Kidney capillary endothelial cell (primary cell): ENCODE results near the gene BAZ1B.
"Not testable (repeated sequence)": the region's sequence is repeated elsewhere in the genome, so short reads cannot be mapped to it uniquely, and the experiment has no call there.

Experiments used
- DNase-seq: peaks from one replicate; pipeline ENCODE4 v3.0.0-alpha.2; 2018; ENCODE audit warnings: low spot score

Gene BAZ1B, protein sequence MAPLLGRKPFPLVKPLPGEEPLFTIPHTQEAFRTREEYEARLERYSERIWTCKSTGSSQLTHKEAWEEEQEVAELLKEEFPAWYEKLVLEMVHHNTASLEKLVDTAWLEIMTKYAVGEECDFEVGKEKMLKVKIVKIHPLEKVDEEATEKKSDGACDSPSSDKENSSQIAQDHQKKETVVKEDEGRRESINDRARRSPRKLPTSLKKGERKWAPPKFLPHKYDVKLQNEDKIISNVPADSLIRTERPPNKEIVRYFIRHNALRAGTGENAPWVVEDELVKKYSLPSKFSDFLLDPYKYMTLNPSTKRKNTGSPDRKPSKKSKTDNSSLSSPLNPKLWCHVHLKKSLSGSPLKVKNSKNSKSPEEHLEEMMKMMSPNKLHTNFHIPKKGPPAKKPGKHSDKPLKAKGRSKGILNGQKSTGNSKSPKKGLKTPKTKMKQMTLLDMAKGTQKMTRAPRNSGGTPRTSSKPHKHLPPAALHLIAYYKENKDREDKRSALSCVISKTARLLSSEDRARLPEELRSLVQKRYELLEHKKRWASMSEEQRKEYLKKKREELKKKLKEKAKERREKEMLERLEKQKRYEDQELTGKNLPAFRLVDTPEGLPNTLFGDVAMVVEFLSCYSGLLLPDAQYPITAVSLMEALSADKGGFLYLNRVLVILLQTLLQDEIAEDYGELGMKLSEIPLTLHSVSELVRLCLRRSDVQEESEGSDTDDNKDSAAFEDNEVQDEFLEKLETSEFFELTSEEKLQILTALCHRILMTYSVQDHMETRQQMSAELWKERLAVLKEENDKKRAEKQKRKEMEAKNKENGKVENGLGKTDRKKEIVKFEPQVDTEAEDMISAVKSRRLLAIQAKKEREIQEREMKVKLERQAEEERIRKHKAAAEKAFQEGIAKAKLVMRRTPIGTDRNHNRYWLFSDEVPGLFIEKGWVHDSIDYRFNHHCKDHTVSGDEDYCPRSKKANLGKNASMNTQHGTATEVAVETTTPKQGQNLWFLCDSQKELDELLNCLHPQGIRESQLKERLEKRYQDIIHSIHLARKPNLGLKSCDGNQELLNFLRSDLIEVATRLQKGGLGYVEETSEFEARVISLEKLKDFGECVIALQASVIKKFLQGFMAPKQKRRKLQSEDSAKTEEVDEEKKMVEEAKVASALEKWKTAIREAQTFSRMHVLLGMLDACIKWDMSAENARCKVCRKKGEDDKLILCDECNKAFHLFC (N-terminal part only)

DNA sequence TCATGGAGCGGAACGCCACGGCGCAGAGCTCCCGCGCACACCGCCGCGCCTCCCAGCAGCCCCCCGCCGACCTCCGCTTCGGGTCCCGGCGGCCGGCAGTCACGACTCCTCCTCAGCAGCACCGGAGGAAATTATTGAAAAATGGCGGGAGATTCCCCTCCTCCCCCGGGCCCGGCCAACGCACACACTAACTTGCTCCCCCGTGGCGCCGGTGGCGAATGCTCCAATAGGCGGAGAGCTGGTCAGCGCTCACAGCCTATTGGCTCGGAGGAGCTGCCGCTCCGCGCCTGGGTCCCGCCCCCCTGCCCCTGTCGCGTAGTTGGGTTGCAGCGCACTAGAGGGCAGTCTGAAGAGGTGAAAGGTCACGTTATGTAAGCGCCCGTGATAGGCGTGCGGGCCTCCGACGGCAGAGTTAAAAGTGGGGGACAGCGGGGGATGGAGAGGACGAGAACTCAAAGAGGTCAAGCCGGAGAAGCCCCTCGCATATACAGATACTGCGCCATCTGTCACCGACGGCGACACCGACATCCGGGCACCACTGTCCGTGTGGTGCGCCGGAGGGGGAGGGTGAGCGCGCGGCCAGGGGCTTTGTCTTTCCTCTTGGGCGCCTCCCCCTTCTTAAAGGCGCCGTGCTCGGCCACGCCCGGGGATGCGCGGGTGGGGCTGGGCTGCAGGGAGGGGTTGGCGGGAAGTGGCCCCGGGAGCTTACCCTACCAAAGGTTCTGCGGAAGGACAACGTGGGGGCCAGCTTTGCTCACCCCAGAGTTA, at the start of gene BAZ1B:
Gene BAZ1B, minus strand, starts transcription at position 189 of the 768 bp plus-strand sequence. CDS start 360 bp downstream, outside the sequence.
- DNase-seq, result peak; percentile 95

DNA sequence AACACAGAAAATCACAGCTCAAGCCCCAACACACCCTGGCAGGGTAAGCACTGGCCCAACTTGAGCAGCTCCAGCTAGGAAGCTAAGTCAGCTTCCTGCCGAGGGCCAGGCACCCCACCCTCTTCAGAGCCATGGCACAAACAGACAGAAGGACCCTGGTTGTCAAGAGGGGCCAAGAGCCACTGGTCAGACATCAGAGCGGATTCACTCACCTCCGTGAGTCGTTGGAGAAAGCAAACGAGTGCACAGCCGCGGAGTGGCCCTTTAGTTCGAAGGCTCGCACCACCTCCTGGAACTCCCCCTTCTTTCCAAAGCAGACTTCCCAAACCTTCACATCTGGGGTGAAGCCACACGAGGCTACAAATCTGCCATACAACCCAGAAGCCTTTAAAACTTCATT, 48.9 kb upstream of the BAZ1B start:
- DNase-seq, result no peak

DNA sequence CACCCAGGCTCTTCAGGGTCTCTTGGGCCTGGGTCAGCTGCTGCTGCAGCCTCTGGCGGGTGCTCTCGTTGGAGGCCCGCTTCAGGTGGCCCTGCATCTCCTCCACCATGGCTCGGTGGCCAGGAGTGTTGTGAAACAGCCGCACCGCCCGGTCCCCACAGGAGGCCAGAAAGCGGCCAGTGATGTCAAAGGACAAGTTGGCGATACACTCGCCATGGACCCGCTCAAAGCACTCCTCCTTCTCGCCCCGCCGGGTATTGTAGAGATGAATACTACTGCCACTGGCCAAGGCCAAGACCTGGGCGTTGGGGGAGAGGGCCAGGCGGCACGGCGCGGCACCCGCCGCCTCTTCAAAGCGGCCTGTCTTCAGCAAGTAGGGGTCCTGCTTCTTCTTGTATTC, 48.4 kb upstream of the BAZ1B start:
- no peak for DNase-seq

DNA sequence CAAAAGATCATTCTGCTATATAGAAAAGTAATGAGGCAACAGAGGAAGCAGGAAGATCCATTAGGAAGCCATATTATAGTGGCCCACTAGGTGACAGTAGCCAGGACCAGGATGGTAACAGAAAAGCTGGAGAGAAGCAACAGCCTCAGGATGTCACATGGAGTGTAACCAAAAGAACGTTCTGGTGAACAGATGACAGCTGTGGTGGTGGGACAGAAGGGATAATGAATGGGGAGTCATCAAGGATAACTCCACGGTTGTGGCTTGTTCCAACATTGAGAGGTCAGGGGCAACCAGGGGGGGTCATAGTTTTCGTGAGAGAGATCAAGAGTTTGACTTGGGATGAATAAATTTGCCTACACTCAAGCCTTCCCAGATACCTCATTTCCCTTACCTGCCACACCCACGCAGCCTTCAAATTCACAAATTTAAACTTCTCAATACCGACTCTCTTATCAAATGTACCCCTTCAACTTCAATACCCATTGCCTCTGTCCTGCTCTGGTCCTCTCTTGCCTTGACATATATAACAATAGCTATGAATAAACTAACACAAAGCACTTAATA, 47.0 kb upstream of the BAZ1B start:
- no peak for DNase-seq

DNA sequence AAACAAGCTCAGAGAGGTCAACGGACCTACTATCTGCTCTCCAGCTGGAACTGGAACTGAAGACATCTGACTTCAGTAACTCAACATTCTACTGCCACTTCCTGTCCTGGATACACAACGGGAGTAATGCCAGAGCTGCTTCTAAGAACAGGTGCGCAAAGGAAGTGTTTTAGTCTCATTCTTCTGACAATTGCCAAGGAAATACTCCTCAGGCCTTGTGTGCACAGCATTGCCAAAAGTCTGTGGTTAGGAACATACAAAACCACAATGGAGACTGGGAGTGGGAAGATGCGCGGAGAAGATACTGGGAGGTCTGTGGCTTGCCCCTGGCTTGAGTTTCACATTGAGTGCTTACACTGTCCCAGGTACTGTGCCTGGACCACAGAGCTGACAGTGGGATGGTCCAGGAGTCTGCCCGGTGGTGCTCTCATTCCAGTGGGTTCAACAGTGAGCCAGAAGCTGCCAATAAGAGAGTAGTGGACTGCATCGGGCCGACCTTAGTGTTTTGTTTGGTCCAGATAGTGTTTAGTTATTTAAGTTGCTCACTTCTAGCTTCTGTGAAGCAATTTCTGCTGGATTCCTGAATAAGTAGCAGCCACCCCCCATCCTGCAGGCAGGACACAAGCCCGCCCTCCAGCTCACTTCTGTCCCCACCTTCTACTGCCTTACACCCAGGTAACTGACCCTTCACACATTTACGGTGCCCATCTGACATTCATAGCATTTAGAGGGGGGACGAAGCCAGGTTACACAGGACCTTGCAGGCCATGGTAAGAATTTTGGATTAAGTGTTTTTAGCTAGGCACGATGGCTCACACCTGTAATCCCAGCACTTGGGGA, 46.0 kb upstream of the BAZ1B start:
- no peak for DNase-seq

DNA sequence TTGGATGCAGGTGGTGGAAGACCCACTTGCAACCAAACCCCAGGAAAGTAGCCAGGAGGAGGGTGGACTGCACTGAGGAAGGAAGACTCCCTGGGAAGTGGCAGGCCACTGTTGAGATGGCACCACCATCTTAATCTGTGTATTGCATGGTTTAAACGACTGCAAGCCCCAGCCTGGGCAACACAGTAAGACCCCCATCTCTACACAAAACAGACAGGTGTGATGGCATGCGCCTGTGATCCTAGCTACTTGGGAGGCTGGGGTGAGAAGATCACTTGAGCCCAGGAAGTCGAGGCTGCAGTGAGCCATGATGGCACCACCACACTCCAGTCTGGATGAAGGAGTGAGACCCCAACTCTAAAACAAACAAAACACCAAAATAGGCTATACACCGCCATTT, 45.0 kb upstream of the BAZ1B start:
- no peak for DNase-seq

DNA sequence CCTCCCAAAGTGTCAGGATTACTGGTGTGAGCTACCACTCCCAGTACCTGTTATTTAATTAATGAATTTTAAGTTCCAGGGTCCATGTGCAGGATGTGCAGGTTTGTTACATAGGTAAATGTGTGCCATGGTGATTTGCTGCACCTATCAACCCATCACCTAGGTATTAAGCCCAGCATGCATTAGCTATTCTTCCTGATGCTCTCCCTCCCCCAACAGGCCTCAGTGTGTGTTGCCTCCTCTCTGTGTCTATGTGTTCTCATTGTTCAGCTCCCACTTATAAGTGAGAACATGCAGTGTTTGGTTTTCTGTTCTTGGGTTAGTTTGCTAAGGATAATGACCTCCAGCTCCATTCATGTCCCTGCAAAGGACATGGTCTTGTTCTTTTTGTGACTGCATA, 44.3 kb upstream of the BAZ1B start:
- DNase-seq, result not testable (repeated sequence)

DNA sequence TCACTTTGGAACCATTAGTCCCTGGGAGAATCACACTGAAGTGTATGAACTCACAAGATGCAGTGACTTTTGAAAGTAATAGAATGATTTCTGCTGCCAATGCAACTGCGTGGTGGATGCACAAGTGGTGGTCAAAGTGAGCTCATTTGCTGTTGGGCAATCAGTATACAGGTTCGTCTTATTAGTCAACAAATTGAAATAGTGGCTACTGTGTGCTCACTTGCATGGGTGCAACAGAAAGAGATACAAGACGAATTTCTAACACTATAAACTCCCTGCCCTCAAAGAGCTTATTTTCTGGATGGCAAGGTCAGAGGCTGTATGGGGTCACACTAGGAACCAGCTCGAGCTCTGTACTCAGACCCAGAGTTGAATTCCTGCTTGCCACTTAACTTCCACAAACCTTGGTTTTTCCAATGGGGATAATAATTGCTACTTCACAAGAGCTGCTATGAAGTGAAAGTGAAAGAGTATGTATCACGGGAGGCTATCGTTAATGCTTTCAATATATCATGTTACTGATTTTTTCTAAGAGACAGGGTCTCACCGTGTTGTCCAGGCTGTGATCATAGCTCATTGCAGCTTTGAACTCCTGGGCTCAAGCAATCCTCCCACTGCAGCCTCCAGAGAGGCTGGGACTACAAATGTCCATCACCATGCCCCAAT, 43.7 kb upstream of the BAZ1B start:
- DNase-seq, result no peak

DNA sequence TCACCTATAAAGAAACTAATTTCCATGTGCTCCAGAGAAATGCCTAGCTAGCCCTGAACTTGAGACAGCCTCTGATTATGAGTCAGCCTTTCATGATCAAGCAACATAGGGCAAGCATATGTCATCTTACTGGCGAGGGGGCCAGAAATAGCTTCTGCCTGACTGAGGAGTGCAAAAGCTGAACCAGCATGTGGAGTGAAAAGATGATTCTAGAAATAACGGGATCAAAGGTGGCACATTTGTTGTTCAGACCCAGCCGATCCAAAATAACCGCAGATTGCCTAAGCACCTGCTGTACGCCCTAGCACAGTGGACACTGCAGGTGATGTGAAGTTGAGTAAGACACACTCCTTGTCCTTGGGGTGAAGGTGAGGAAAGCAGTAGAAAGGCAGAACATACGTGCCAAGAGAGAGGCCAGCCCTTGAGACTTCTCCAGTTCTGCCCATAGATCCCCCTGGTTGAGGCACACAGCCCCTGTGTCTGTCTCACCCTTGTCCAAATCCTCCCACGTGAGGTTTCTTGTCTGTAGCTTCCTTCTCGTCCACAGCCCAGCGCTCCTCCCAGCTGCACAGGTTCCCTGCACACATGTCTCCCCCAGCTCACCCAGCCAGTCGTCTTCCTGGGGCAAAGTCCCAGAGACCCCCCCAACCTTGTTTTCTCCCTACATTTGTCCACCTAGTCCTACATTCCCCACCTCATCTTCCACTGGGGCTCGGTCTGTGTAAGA, 38.2 kb upstream of the BAZ1B start:
- peak; percentile 65 for DNase-seq

DNA sequence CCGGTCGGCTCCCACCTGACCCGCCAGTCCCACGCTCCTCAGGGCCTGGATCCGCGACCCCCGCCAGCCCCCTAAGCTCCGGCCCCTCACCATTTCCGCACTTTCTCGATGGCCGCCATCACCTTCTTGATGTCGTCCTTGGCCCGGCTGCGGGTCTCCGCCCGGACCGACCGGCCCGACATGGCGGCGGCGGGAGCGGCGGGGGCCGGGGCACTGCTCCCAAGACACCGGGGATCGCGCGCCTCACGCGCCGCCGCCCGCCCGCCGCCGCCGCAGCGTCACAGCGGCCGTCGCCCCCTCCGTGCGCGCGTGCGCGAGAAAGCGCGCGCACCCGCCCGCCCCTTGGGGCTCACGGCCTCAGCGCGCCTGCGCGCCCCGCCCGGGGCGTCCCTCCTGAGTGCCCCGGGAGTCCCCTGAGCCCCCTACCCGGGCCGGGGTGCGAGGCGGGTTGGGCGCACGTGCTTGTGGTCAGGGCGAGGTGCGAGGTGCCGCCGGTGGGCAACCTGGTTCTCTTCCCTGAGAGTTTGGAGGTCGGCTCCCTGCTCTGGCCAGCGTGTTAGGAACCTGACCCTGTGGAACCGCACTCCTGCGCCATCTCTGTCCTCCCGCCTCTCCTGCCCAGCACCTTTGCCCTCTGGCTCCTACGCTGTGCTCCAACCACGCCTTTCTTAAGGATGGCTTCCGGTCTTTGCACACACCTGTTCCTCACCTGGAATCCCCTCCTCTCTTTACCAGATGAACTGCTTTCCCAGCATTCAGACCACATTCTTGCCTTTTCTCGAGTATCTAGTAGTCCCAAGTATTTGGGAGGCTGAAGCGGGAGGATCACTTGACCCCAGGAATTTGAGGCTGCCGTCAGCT, 35.5 kb upstream of the BAZ1B start, which contains the start of gene BCL7B:
Gene BCL7B, minus strand, starts transcription at position 294 of the 861 bp plus-strand sequence. Its CDS starts 112 bp downstream, at position 182.
- DNase-seq, result peak; percentile 64

DNA sequence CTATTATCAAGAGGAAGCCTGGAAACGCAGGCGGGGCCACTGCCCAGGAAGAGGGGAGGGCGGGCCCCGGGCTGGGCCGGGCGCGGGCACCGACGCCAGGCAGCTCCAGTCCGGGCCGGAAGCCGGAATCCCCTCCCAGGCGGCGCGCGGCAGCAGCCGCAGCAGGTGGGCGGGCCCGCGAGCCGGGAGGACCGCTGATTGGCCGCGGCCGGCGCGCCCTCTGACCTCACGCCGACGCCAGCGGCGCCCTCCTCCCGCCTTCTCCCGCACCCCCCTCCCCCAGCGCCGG, 35.0 kb upstream of the BAZ1B start:
- peak; percentile 95 for DNase-seq

DNA sequence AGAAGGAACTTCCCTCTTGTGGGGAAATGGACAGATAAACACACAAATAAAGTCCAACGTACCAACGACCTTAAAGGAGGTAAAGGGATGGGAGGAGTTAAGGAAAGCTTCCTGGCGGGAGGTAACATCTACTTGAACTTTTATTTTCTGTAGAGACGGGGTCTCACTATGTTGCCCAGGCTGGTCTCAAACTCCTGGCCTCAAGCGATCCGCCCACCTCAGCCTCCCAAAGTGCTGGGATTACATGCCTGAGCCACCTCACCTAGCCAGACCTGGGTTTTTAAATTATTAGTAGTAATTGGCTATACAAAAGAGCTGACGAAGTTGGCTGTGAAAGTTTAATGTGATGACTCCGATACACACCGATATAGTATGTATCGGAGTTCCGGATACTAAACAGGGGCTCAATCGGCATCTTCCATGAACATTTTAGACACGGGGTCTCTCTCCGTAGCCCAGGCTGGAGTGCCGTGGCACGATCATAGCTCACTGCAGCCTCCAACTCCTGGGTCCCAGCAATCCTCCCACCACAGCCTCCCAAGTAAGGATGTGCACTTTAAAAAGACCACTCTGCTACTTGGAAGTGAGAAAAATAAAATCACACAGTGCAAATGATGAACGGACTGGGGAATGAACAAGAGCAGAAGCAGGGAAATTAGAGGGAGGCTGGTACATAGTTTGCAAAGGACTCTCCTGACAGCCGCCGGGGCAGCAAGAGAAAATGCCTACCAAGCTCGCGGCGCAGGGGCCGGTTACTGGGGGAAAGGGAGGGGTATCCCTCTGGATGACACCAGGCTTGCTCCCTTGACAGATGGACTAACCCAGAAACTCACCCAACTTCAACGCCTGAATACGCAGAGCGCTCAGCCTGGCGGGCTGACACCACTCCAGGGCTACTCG, 34.4 kb upstream of the BAZ1B start:
- no peak for DNase-seq

DNA sequence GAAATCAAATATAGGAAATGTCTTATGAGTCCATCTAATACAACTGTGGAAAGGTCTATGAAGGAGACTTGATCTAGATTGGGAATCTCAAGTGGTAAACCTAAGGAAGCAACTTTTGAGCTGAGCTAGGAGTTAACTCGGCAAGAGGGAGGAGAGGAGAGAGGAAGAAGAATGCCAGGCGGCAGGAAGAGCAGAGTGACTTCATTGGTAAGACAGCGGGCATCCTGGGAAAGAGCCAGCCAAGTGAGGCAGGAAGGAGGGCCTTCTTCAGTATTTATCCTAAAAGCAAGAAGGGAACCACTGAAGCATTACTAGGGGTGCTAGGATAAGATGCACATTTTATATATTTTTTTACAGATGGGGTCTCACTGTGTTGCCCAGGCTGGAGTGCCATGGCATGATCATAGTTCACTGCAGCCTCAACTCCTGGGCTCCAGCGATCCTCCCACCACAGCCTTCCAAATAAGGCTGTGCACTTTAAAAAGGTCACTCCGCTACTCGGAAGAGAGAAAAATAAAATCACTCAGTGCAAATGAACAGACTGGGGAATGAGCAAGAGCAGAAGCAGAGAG, 33.4 kb upstream of the BAZ1B start:
- DNase-seq, result no peak

DNA sequence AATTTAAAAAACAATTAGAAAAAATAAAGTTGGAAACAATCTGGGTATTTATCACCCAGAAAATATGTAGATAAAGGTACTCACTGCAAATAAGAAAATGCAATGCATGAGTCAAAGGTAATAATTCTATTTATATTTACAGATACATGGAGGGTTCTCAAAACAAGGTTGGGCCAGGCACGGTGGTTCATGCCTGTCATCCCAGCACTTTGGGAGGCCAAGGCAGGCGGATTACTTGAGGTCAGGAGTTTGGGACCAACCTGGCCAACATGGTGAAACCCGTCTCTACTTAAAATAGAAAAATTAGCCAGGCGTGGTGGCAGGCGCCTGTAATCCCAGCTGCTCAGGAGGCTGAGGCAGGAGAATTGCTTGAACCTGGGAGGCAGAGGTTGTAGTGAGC, 28.0 kb upstream of the BAZ1B start:
- not testable (repeated sequence) for DNase-seq

DNA sequence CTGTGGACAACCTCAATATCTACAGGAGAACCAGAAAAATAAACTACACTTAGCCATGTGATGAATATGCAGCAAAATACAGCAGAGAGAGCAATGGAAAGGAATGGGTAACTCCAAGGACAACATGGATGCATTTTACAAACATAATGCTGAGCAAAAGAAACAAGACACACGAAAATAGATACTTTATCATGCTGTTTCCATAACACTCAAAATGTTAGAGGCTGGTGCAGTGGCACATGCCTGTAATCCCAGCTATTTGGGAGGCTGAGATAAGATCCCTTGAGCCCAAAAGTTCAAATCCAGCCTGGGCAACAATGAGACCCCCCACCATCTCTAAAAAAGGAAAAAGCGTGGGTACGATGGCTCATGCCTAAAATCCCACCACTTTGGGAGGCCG, 27.1 kb upstream of the BAZ1B start:
- DNase-seq, result no peak

DNA sequence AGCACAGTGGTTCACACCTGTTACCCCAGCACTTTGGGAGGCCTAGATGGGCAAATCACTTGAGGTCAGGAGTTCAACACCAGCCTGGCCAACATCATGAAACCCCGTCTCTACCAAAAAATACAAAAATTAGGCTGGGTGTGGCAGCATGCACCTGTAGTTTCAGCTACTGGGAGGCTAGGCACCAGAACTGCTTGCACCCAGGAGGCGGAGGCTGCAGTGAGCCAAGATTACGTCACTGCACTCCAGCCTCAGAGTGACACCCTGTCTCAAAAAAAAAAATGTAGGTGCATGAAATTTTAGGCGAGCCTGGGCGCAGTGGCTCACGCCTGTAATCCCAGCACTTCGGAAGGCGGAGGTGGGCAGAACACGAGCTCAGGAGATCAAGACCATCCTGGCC, 25.7 kb upstream of the BAZ1B start:
- no peak for DNase-seq

DNA sequence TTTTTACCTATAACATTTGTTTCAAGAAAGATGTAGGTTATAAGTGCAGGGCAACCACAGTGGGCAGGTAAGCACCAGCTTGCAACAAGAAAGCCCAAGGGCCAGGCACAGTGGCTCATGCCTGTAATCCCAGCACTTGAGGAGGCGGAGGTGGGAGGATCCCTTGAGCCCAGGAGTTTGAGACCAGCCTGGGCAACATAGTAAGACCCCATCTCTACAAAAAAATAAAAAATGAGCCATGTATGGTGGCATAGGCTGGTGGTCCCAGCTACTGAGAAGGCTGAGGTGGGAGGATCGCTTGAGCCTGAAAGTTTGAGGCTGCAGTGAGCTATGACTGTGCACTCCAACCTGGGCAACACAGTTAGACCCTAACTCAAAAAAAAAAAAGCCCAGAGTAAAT, 22.6 kb upstream of the BAZ1B start:
- no peak for DNase-seq
